Measurements from ENCODE around the gene CSF2. TPM values are rescaled to one million over a fixed set of nuclear protein-coding genes. Genes with fewer than 3 reads are reported as not detected.

CSF2 gene
- total and polyA plus RNA-seq, 2 of the 4 experiments (the other 2 are of a cell fraction): 0.31 TPM; not detected in 1

DNA sequence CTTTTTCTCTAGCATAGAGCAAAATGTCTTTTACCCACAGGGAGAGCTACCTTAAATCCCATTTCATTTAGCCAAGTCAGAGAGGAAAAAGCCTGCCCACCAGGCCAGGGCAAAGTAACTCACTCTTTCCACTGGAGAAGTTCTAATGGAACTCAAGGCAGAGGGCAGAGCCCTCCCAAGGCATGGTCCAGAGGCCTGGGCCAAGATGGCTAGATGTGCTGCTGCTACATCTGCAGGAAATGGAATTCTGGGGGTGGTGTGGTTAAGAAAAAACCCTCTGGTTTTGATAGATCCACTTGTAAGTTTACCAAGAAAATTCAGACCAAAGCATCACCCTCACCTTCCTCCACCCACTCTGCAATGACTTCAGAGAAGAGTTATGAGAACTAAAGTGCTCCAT is 37.3 kb downstream of the CSF2 start:
- no peak overlapping the region for H4K5ac ChIP-seq (ENCODE audit: low read depth, low read length)
- no peak for TF ChIP-seq BHLHE40 (IDR thresholded peaks at IDR 0.05; ENCODE audit: low read depth, low read length)
- no peak for TF ChIP-seq RCOR1 (IDR thresholded peaks at IDR 0.05; ENCODE audit: insufficient replicate concordance, low read length)
- no peak overlapping the region for H2BK15ac ChIP-seq (ENCODE audit: low read depth, low read length)
- H2BK20ac ChIP-seq (ENCODE audit: low read depth, low read length): peak overlapping the region; percentile 29; the same call in 1 of the 2 replicates
- H2AK9ac ChIP-seq (replicated peaks; ENCODE audit: low read depth, low read length, poor library complexity): no peak overlapping the region
- H4K91ac ChIP-seq (ENCODE audit: insufficient read depth, low read depth, low read length): no peak overlapping the region
- no peak overlapping the region for H3K23ac ChIP-seq (ENCODE audit: low read depth, low read length)
- no peaks in the 10 kb centered on the region for H3K36me3 ChIP-seq (ENCODE audit: control insufficient read depth, insufficient read depth, low read length)
- no peak overlapping the region; the same call in 1 of the 2 replicates for H3K4ac ChIP-seq (ENCODE audit: low read depth, low read length)
- no peak overlapping the region for H2BK120ac ChIP-seq (ENCODE audit: low read depth, low read length)
- H3K14ac ChIP-seq (replicated peaks; ENCODE audit: low read depth, low read length): no peak overlapping the region
- dilution Hi-C loops (cut with HindIII; ENCODE audit: low sequenced_read_pairs, unreplicated experiment) (no loop called here), intact Hi-C loops (cut with micrococcal nuclease) (no loop called here), in situ Hi-C loops (cut with MboI; ENCODE audit: low sequenced_read_pairs) (no loop called here)
- ChIA-PET CTCF (no interaction called here), POLR2A (ENCODE audit: unreplicated experiment) (no interaction called here)
- no peaks in the 10 kb centered on the region; the same call in 1 of the 2 replicates for H3K9me3 ChIP-seq (ENCODE audit: control insufficient read depth, insufficient read depth, low read length)
- no peaks in the 10 kb centered on the region for H3K27me3 ChIP-seq (ENCODE audit: control insufficient read depth, insufficient read depth, low read length)
- no TSS peak for BruUV-seq (replicated peaks)
- DNase-seq (peak; percentile 71), ATAC-seq (ENCODE audit: low read depth) (no peak)
- H3K4me1 ChIP-seq (ENCODE audit: control insufficient read depth, insufficient read depth, low read length): no peaks in the 10 kb centered on the region; the same call in 1 of the 2 replicates
- H2BK5ac ChIP-seq (ENCODE audit: low read depth, low read length, poor library complexity, severe bottlenecking): no peak overlapping the region
- no peak overlapping the region for H3K56ac ChIP-seq (ENCODE audit: extremely low read depth, insufficient read depth, low read length)
- H3K79me1 ChIP-seq (ENCODE audit: low read depth in 1 of 2, low read length in 2 of 2): no peaks in the 10 kb centered on the region
- H4K20me1 ChIP-seq (ENCODE audit: insufficient read depth, low read length): no peaks in the 10 kb centered on the region
- no peak overlapping the region for H3K4me3 ChIP-seq (ENCODE audit: insufficient read depth, low read depth, low read length)
- H3K27ac ChIP-seq (ENCODE audit: insufficient read depth, low read length): no peak overlapping the region
- H3K9me1 ChIP-seq (ENCODE audit: insufficient read depth, low read length): 0 out of 2 replicates have a peak, but pooled peaks cover 2% of the 10 kb centered on the region
- H4K8ac ChIP-seq (ENCODE audit: low read depth in 2 of 2, low read length in 2 of 2): no peak overlapping the region
- H3K4me2 ChIP-seq (ENCODE audit: low read depth, low read length): no peak overlapping the region
- H3K9ac ChIP-seq (ENCODE audit: low read depth, low read length): no peak overlapping the region
- peak overlapping the region; percentile 25; the same call in 1 of the 2 replicates for H3K18ac ChIP-seq (ENCODE audit: low read depth, low read length)
- peak overlapping the region; percentile 61 for H2AFZ ChIP-seq (replicated peaks; ENCODE audit: low read length, poor library complexity)
- no peak overlapping the region for H2AK5ac ChIP-seq (ENCODE audit: low read depth, low read length)
